Muscle layer of duodenum (tissue), 2 donors: Measurements from ENCODE around the gene ZNF678.

Experiments
- H3K27ac ChIP-seq: one replicate; pipeline ENCODE4 v1.7.0; 2013; ENCODE audit warnings: mild to moderate bottlenecking, low read length
- H3K27me3 ChIP-seq: one replicate; pipeline ENCODE4 v1.7.0; 2013; ENCODE audit warnings: low read depth, mild to moderate bottlenecking, control low read depth, low read length
- H3K36me3 ChIP-seq, 2 donors: one replicate each; pipeline ENCODE4 v1.7.0; 2013; ENCODE audit warnings: low read length in 2 of 2, control low read depth in 1 of 2, mild to moderate bottlenecking in 1 of 2; ENCODE audit not compliant: insufficient read depth in 2 of 2, control insufficient read depth in 1 of 2
- H3K4me1 ChIP-seq, 2 donors: one replicate each; pipeline ENCODE4 v1.7.0; 2013; ENCODE audit warnings: low read length in 2 of 2, mild to moderate bottlenecking in 2 of 2, control low read depth in 1 of 2, moderate library complexity in 1 of 2; ENCODE audit not compliant: insufficient read depth in 2 of 2, control insufficient read depth in 1 of 2
- H3K4me3 ChIP-seq, 2 donors: one replicate each; pipeline ENCODE4 v1.7.0; 2013; ENCODE audit warnings: low read length in 2 of 2, low read depth in 1 of 2, mild to moderate bottlenecking in 1 of 2
- H3K9me3 ChIP-seq, 2 donors: one replicate each; pipeline ENCODE4 v1.7.0; 2013; ENCODE audit warnings: low read length in 2 of 2, control low read depth in 1 of 2, mild to moderate bottlenecking in 1 of 2; ENCODE audit not compliant: control insufficient read depth in 1 of 2
- donor health status: healthy.

The ZNF678 gene

GRCh38 chr1:227556288-227556687 lies 7.1 kb upstream of the ZNF678 start:
- Histone ChIP-seq H3K9me3 (peaks cover 0 to 2% of the 10 kb centered on the region in 2 donors), H3K36me3 (no peaks in the 10 kb centered on the region), H3K27ac (no peak overlapping the region), H3K4me3 (no peak overlapping the region), H3K27me3 (no peaks in the 10 kb centered on the region), H3K4me1 (no peaks in the 10 kb centered on the region)

GRCh38 chr1:227557962-227558725 lies 5.2 kb upstream of the ZNF678 start:
- H3K36me3 ChIP-seq = no peaks in the 10 kb centered on the region
- H3K4me1 ChIP-seq = no peaks in the 10 kb centered on the region
- H3K4me3 ChIP-seq = no peak overlapping the region
- no peaks in the 10 kb centered on the region for H3K9me3 ChIP-seq
- no peaks in the 10 kb centered on the region for H3K27me3 ChIP-seq
- H3K27ac ChIP-seq = no peak overlapping the region

- peaks cover 0 to under 1% of the 10 kb centered on the region in 2 donors for H3K4me1 ChIP-seq
- no peaks in the 10 kb centered on the region for H3K36me3 ChIP-seq
- H3K27ac ChIP-seq = no peak overlapping the region
- H3K9me3 ChIP-seq = no peaks in the 10 kb centered on the region
- H3K27me3 ChIP-seq = no peaks in the 10 kb centered on the region
- H3K4me3 ChIP-seq = no peak overlapping the region
Observed at GRCh38 chr1:227558732-227559262, 4.6 kb upstream of the ZNF678 start.

DNA sequence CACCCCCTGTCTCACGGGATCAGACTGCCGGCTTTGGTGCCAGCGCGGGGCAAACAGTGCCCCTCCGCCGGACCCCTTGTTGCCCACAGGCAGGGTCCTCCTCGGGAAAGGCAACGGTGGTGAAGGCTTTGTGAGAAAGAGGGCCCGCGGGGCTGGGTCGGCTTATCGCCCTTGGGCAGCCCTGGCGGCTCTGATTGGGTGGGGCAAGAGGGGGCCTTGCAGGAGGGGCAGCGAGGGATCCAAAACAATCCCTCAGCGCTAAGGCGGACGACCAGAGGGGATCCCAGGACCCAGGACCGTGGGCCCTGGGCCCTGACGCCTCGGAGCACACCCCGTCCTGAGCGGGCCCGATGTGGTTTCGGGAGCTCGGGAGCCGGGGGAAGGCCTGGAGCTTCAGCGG lies 3.9 kb upstream of the ZNF678 start:
- Histone ChIP-seq H3K4me1 (peaks cover 3 to 7% of the 10 kb centered on the region in 2 donors), H3K4me3 (no peak overlapping the region), H3K27me3 (no peaks in the 10 kb centered on the region), H3K9me3 (no peaks in the 10 kb centered on the region), H3K27ac (no peak overlapping the region), H3K36me3 (no peaks in the 10 kb centered on the region)

GRCh38 chr1:227559926-227560325 lies 3.4 kb upstream of the ZNF678 start:
- Histone ChIP-seq H3K4me1 (peaks cover 3 to 10% of the 10 kb centered on the region in 2 donors), H3K27me3 (no peaks in the 10 kb centered on the region), H3K36me3 (no peaks in the 10 kb centered on the region), H3K4me3 (no peak overlapping the region), H3K9me3 (no peaks in the 10 kb centered on the region), H3K27ac (no peak overlapping the region)

- Histone ChIP-seq H3K36me3 (no peaks in the 10 kb centered on the region), H3K9me3 (no peaks in the 10 kb centered on the region), H3K4me3 (peak overlapping the region in 1 of 2 donors; percentile 44), H3K27ac (no peak overlapping the region), H3K4me1 (peaks cover 3 to 10% of the 10 kb centered on the region in 2 donors), H3K27me3 (no peaks in the 10 kb centered on the region)
Observed at GRCh38 chr1:227560393-227561173, 2.8 kb upstream of the ZNF678 start.

GRCh38 chr1:227561241-227561907 lies 2.0 kb upstream of the ZNF678 start:
- Histone ChIP-seq H3K4me1 (peaks cover 3 to 10% of the 10 kb centered on the region in 2 donors), H3K4me3 (peak overlapping the region in 1 of 2 donors; percentile 44), H3K27ac (no peak overlapping the region), H3K9me3 (no peaks in the 10 kb centered on the region), H3K27me3 (no peaks in the 10 kb centered on the region), H3K36me3 (no peaks in the 10 kb centered on the region)

DNA sequence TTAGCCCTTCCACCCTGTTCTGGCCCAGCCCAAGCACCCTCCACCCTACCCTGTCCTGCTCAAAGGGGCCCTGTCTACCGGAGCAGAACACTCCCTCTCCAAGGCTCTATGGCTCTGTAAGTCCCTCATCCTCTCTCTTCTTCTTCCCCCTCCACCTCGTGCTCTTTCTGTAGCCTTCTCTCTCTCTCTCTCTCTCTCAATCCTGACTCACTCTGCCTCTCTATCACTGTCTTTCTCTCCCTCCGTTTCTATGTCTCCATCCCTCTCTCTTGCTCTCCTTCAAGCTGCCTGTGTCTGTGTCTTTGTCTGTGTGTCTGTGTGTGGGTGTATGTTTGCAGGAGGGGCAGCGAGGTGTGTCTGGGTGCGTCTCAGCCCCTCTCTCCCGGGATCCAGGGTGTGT lies 1.3 kb upstream of the ZNF678 start:
- no peak overlapping the region for H3K4me3 ChIP-seq
- no peaks in the 10 kb centered on the region for H3K36me3 ChIP-seq
- no peaks in the 10 kb centered on the region for H3K27me3 ChIP-seq
- H3K27ac ChIP-seq = no peak overlapping the region
- no peaks in the 10 kb centered on the region for H3K9me3 ChIP-seq
- peaks cover 3 to 10% of the 10 kb centered on the region in 2 donors for H3K4me1 ChIP-seq

- H3K27me3 ChIP-seq = no peaks in the 10 kb centered on the region
- peak overlapping the region; percentile 88 for H3K27ac ChIP-seq
- peaks cover 3 to 10% of the 10 kb centered on the region in 2 donors for H3K4me1 ChIP-seq
- H3K4me3 ChIP-seq = peak overlapping the region; percentile 88 to 95
- H3K36me3 ChIP-seq = no peaks in the 10 kb centered on the region
- no peaks in the 10 kb centered on the region for H3K9me3 ChIP-seq
Observed at GRCh38 chr1:227562933-227563323, 428 bp upstream of the ZNF678 start.

DNA sequence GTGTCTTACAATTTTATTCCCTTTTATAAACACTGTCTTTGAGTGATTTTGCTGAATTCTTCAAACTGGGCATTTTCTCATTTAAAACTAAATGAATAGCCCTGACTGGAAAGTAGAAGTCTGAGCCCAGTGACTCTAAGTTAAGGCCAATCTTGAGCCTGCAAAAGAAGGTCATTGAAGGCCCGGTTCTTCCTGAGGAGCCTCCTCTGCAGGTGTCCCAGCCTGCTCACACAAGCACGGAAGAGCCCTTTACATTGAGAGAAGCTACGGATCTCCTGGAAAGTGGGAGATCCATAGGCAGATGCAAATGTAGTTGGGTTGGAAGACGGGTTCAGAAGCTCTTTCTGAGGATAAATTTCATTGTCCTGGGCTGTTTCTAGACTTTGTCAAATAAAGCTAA lies 3.9 kb downstream of the ZNF678 start:
- Histone ChIP-seq H3K27me3 (no peaks in the 10 kb centered on the region), H3K9me3 (no peaks in the 10 kb centered on the region), H3K4me3 (no peak overlapping the region), H3K36me3 (no peaks in the 10 kb centered on the region), H3K27ac (no peak overlapping the region), H3K4me1 (peaks cover 3 to 10% of the 10 kb centered on the region in 2 donors)

DNA sequence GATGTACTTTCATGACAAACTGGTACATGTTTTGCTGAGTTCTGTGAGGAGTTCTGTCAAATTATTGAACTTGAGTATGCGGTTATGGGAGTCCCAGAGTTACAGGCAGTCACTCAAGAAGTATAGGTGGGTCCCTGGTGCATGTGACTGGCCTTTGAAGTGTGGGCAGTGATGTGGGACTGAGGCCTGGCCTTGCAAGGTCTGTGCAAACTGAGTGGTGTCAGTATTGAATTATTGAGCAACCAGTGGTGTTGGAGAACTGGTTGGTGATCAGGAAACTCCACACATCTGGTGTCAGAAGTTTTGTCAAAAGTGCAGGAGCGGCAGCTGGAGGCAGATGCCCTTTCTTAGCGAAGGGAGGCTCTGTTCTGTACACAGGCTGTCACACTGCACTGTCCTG lies 5.2 kb downstream of the ZNF678 start:
- Histone ChIP-seq H3K36me3 (no peaks in the 10 kb centered on the region), H3K4me1 (peaks cover 3 to 10% of the 10 kb centered on the region in 2 donors), H3K27ac (no peak overlapping the region), H3K9me3 (no peaks in the 10 kb centered on the region), H3K27me3 (no peaks in the 10 kb centered on the region), H3K4me3 (no peak overlapping the region)
